OCI-LY1 (cell line): Measurements from ENCODE around the gene SEMA3C.

Source experiments
- H2AFZ ChIP-seq: fragments of 200-600 bp; sonication (generic), shearing (Covaris generic); 2 replicates; pipeline ENCODE4 v1.6.0; 2014; ENCODE audit warnings: antibody characterized with exemption, mild to moderate bottlenecking, low read length
- H3F3A ChIP-seq: fragments of 200-600 bp; sonication (generic), shearing (Covaris generic); 2 replicates; pipeline ENCODE4 v1.6.0; 2014; ENCODE audit warnings: mild to moderate bottlenecking, antibody characterized with exemption, low read length, moderate library complexity; ENCODE audit not compliant: insufficient read depth
- H3K27ac ChIP-seq: fragments of 200-600 bp; sonication (generic); 2 replicates; pipeline ENCODE4 v1.5.1; 2014; ENCODE audit warnings: low read length, mixed run types, mild to moderate bottlenecking, low read depth; ENCODE audit not compliant: poor library complexity, severe bottlenecking
- H3K27me3 ChIP-seq: fragments of 200-600 bp; sonication (generic); 2 replicates; pipeline ENCODE4 v1.6.0; 2014; ENCODE audit warnings: antibody characterized with exemption, mild to moderate bottlenecking, low read length, moderate library complexity; ENCODE audit not compliant: insufficient read depth
- H3K36me3 ChIP-seq: fragments of 200-600 bp; sonication (generic); 2 replicates; pipeline ENCODE4 v1.6.1; 2014; ENCODE audit warnings: mild to moderate bottlenecking, antibody characterized with exemption, low read length, moderate library complexity, mixed read lengths; ENCODE audit not compliant: insufficient read depth
- H3K4me1 ChIP-seq: fragments of 200-600 bp; sonication (generic); 2 replicates; pipeline ENCODE4 v1.5.1; 2014; ENCODE audit warnings: mild to moderate bottlenecking, low read length, moderate library complexity; ENCODE audit not compliant: insufficient read depth, severe bottlenecking
- H3K4me2 ChIP-seq: fragments of 200-600 bp; sonication (generic), shearing (Covaris generic); 2 replicates; pipeline ENCODE4 v1.6.1; 2014; ENCODE audit warnings: low read length
- H3K4me3 ChIP-seq: fragments of 200-600 bp; sonication (generic); 2 replicates; pipeline ENCODE4 v1.5.1; 2014; ENCODE audit warnings: low read length, low read depth, mild to moderate bottlenecking, mixed read lengths; ENCODE audit not compliant: poor library complexity, severe bottlenecking
- H3K79me2 ChIP-seq: fragments of 200-600 bp; shearing (Covaris generic); 2 replicates; pipeline ENCODE4 v1.6.1; 2016; ENCODE audit warnings: mixed run types, low read length, mixed read lengths; ENCODE audit not compliant: insufficient read depth
- H3K9ac ChIP-seq: fragments of 200-600 bp; sonication (generic), shearing (Covaris generic); 2 replicates; pipeline ENCODE4 v1.6.1; 2014; ENCODE audit warnings: mild to moderate bottlenecking, low read length, mixed read lengths
- H3K9me2 ChIP-seq: fragments of 200-600 bp; sonication (generic), shearing (Covaris generic); 2 replicates; pipeline ENCODE4 v1.6.1; 2014; ENCODE audit warnings: low read depth, mild to moderate bottlenecking, low read length, mixed read lengths
- H3K9me3 ChIP-seq: fragments of 200-600 bp; shearing (Covaris generic); 2 replicates; pipeline ENCODE4 v1.6.1; 2014; ENCODE audit warnings: low read length, mixed read lengths
- H4K20me1 ChIP-seq: fragments of 200-600 bp; sonication (generic), shearing (Covaris generic); 2 replicates; pipeline ENCODE4 v1.6.0; 2016; ENCODE audit warnings: mild to moderate bottlenecking, low read length; ENCODE audit not compliant: insufficient read depth
- EZH2 ChIP-seq: fragments of 200-600 bp; sonication (generic), shearing (Covaris generic); IDR thresholded peaks from 2 replicates; pipeline ENCODE4 v1.8.0; 2017; ENCODE audit warnings: borderline replicate concordance, mixed run types, mild to moderate bottlenecking, antibody characterized with exemption, low read length, moderate library complexity, mixed read lengths
- TF ChIP-seq, protein P1 (sequence below): fragments of 200-600 bp; sonication (generic), shearing (Covaris generic); IDR thresholded peaks from 2 replicates; pipeline ENCODE4 v1.5.1; 2017; ENCODE audit warnings: mild to moderate bottlenecking, antibody characterized with exemption, low read length, moderate library complexity, mixed read lengths

SEMA3C gene

DNA sequence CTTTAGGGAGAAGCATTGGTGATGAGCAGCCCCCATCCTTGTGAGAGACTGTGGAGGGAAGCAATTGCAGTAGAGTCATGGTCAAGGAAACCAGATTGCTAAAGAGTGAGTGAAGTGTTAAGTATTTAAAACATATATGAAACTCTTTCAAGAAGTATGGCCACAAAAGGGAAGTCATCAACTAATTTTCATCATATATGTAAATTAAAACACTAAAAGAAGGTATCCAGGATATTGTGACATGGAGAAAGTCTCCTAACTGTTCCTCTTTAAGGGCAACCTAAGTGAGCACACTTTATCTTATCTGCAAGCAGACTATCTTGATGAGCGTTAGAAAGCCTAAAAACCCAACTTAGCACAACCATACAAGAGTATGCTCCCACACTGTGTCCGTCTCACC, 210.7 kb downstream of the SEMA3C start:
- no peaks in the 10 kb centered on the region for H3F3A ChIP-seq
- no peak overlapping the region for H2AFZ ChIP-seq
- H3K9me2 ChIP-seq: no peaks in the 10 kb centered on the region
- no peaks in the 10 kb centered on the region for H3K36me3 ChIP-seq
- no peaks in the 10 kb centered on the region for H3K4me1 ChIP-seq
- H3K4me2 ChIP-seq: no peak overlapping the region
- no peaks in the 10 kb centered on the region for H3K27me3 ChIP-seq
- H3K79me2 ChIP-seq: no peaks in the 10 kb centered on the region
- no peaks in the 10 kb centered on the region for H3K9me3 ChIP-seq
- no peaks in the 10 kb centered on the region for H4K20me1 ChIP-seq
- no peak overlapping the region for H3K9ac ChIP-seq
- no peak overlapping the region for H3K27ac ChIP-seq
- TF ChIP-seq, protein P1, sequence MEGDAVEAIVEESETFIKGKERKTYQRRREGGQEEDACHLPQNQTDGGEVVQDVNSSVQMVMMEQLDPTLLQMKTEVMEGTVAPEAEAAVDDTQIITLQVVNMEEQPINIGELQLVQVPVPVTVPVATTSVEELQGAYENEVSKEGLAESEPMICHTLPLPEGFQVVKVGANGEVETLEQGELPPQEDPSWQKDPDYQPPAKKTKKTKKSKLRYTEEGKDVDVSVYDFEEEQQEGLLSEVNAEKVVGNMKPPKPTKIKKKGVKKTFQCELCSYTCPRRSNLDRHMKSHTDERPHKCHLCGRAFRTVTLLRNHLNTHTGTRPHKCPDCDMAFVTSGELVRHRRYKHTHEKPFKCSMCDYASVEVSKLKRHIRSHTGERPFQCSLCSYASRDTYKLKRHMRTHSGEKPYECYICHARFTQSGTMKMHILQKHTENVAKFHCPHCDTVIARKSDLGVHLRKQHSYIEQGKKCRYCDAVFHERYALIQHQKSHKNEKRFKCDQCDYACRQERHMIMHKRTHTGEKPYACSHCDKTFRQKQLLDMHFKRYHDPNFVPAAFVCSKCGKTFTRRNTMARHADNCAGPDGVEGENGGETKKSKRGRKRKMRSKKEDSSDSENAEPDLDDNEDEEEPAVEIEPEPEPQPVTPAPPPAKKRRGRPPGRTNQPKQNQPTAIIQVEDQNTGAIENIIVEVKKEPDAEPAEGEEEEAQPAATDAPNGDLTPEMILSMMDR: no peak
- TF ChIP-seq EZH2: no peak
- H3K4me3 ChIP-seq: no peak overlapping the region

DNA sequence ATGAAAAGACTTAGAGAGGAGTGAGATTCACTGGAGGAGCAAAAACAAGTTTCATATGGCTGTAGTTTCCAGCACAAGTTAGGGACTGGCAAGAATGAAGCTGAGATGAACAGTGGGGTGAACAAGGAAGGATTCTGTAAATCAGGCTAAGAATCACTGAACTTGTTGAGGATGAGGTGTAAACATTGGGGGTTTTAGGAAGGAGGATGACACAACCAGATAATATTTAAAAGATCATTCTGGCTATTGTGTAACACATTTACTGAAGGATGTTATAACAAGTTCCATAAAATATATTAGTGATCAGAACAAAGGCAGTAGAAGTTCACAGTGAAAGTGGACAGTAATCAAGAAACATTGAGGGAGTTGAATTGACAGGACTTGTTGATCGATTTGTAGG, 211.5 kb downstream of the SEMA3C start:
- Histone ChIP-seq H3K27ac (no peak overlapping the region), H2AFZ (no peak overlapping the region), H3K9me2 (no peaks in the 10 kb centered on the region), H3K4me3 (no peak overlapping the region), H3K36me3 (no peaks in the 10 kb centered on the region), H3K27me3 (no peaks in the 10 kb centered on the region), H3K9me3 (no peaks in the 10 kb centered on the region), H3F3A (no peaks in the 10 kb centered on the region), H4K20me1 (no peaks in the 10 kb centered on the region), H3K4me2 (no peak overlapping the region), H3K9ac (no peak overlapping the region), H3K79me2 (no peaks in the 10 kb centered on the region), H3K4me1 (no peaks in the 10 kb centered on the region)
- TF ChIP-seq, protein P1: no peak

DNA sequence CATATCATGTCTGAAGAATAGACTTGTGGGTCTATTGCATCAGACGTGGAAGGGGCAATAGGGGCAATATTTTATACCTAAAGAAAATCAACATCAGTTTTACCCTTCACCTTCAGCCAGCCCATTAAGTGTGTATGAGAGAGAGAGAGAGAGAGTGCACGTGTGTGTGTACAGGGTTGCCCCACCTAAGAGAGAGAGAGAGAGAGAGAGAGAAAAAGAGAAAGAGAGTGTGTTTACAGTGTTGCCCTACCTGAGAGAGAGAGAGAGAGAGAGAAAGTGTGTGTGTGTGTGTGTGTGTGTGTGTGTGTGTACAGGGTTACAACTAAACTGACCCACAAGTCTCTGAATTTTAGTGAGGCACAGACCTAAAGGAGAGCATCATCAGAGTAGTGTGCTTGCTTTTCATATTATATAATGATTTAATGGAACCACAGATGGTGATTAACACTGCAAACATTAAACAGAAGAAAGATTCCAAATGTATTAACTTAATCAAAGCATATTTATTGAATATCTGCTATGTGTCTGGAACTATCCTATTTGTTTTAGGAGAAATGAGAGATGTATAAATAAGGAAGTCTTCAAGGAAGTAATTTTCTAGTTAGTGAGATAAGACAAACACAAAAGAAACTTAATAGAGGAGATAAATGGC, 213.6 kb downstream of the SEMA3C start:
- Histone ChIP-seq H3K4me3 (no peak overlapping the region), H3K9ac (no peak overlapping the region), H3F3A (no peaks in the 10 kb centered on the region), H3K27me3 (no peaks in the 10 kb centered on the region), H3K4me1 (no peaks in the 10 kb centered on the region), H4K20me1 (no peaks in the 10 kb centered on the region), H3K36me3 (no peaks in the 10 kb centered on the region), H3K79me2 (no peaks in the 10 kb centered on the region), H3K9me2 (no peaks in the 10 kb centered on the region), H3K9me3 (no peaks in the 10 kb centered on the region), H2AFZ (no peak overlapping the region), H3K27ac (no peak overlapping the region), H3K4me2 (no peak overlapping the region)
- TF ChIP-seq, protein P1: no peak
- no peak for TF ChIP-seq EZH2
